Astrocyte of the spinal cord (primary cell): ENCODE data around the gene PLCH2.
A peak's percentile ranks its signal among the peaks of the same experiment; 100 is the strongest.

Experiments used
- DNase-seq: peaks from one replicate; pipeline ENCODE4 v3.0.0; 2011; ENCODE audit warnings: low read depth, low spot score
- H3K4me3 ChIP-seq: 2 replicates; pipeline ENCODE4 v1.5.1; 2011; ENCODE audit warnings: low read depth, mild to moderate bottlenecking, low read length, moderate library complexity
- CTCF ChIP-seq: IDR thresholded peaks from 2 replicates; pipeline ENCODE4 v1.5.1; 2012; ENCODE audit warnings: low read depth, mild to moderate bottlenecking, low read length, inconsistent platforms
- in situ Hi-C: cut with HindIII; loops from 2 replicates; pipeline ENCODE4 v1.10.0; 2017; ENCODE audit warnings: low sequenced_read_pairs

The PLCH2 gene

DNA sequence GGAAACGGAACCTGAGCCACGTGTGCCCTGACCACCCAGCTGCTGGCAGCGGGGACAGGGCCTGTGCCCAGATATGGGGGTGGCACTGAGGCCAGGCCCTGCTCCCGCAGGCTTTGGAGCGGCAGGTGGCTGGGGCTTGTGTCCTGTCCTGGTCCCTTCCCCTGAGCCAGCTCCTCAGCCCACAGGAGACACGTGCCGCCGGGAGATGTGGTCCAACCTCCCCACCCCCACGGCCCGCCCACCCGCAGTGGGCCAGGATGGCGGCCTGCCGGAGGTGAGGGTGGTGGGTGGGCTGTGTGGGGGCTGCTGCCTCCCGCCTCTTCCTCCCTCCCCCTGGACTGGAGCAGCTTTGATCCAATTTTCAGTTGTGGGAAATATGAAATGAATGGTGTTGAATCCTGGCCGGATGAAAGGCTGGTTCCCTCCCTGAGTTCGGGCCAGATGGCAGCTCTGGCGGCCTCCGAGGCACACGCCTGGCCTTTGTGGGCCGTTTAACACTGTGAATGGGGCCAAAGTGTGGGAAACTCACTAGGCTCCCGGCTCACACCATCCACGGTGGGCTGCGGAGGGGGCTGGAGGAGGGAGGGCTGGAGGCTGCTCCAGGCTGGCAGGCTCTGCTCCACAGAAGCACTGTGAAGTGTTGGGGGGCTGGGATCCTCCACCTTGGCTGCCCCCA is 56.5 kb downstream of the PLCH2 start:
- in situ Hi-C loops = no loop called here
- TF ChIP-seq CTCF = no peak
- DNase-seq = no peak
- H3K4me3 ChIP-seq = no peak overlapping the region

- H3K4me3 ChIP-seq = no peak overlapping the region
- DNase-seq = no peak
- in situ Hi-C loops = no loop called here
- no peak for TF ChIP-seq CTCF
Measured at GRCh38 chr1:2533365-2533764, 57.3 kb downstream of the PLCH2 start.

- no peak overlapping the region for H3K4me3 ChIP-seq
- DNase-seq = no peak
- in situ Hi-C loops = no loop called here
- no peak for TF ChIP-seq CTCF
Measured at GRCh38 chr1:2534315-2534686, 58.2 kb downstream of the PLCH2 start.

- peak; percentile 50 for DNase-seq
- no peak overlapping the region for H3K4me3 ChIP-seq
- in situ Hi-C loops = no loop called here
- TF ChIP-seq CTCF = no peak
Measured at GRCh38 chr1:2534687-2535441, 58.8 kb downstream of the PLCH2 start.

DNA sequence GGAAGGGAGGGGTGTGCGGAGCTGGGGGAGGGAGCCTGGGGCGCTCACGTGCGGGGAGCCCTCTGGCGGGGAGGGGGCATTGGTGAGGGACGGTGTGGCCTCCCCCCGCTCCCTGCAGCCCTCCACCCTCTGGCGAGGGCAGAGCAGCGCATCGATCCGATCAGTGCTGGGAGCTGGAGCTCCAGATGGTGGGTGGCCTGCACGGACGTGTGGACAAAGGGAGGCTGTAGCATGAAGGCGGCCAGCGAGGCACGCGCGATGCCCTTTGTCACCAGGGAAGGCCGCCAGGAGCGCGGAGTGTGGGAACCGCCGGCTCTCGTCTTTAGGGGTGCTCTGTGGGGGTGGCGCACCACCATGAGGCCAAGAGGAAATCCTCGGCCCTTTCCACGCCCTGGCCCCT is 59.4 kb downstream of the PLCH2 start:
- DNase-seq = no peak
- in situ Hi-C loops = no loop called here
- H3K4me3 ChIP-seq = no peak overlapping the region

GRCh38 chr1:2535981-2536380 is 59.9 kb downstream of the PLCH2 start:
- in situ Hi-C loops = no loop called here
- TF ChIP-seq CTCF = no peak
- DNase-seq = no peak
- no peak overlapping the region for H3K4me3 ChIP-seq

More for the DNA sequence above, 59.4 kb downstream of the PLCH2 start:
- no peak for TF ChIP-seq CTCF
